C4-2B (cell line): ENCODE measurements around the gene GORASP2.

Source experiments
- CTCF ChIP-seq: fragments of 450-650 bp; conservative IDR thresholded peaks from 2 replicates; pipeline ENCODE4 v1.5.1; 2017; ENCODE audit warnings: mild to moderate bottlenecking
- ZFX ChIP-seq: fragments of 450-650 bp; IDR thresholded peaks from 2 replicates; pipeline ENCODE4 v1.6.1; 2017

- no peak for TF ChIP-seq CTCF
- no peak for TF ChIP-seq ZFX
Measured at GRCh38 chr2:170928036-170928823, 823 bp upstream of the GORASP2 start.
